ENCODE data around the gene ELAVL2.

DNA sequence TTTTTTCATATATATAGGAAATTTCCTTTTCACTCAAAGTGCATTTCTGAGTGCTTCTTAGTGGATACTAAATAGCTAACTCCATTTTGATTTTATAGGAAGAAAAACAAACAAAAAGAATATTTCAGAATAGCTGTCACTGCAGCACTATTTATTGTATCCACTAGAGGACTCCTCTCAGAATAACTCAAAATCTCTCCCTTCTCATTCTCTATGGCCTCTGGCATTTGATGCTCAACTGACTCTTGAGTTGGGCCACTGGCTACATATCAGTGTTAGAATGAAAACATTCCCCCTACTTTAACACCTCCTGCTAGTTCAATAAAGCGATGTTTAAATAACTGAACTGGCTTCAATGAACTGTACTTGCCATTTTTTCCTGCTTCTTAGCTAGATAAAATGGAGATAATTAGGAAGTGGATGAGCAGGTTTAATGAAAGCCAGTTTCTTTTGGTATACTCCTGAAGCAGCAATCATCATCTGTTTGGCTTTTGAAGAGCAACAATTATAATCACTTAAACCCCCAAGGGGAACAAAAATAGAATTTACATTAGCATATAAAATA lies 16.6 kb upstream of the ELAVL2 start:
- TF ChIP-seq, protein P1, sequence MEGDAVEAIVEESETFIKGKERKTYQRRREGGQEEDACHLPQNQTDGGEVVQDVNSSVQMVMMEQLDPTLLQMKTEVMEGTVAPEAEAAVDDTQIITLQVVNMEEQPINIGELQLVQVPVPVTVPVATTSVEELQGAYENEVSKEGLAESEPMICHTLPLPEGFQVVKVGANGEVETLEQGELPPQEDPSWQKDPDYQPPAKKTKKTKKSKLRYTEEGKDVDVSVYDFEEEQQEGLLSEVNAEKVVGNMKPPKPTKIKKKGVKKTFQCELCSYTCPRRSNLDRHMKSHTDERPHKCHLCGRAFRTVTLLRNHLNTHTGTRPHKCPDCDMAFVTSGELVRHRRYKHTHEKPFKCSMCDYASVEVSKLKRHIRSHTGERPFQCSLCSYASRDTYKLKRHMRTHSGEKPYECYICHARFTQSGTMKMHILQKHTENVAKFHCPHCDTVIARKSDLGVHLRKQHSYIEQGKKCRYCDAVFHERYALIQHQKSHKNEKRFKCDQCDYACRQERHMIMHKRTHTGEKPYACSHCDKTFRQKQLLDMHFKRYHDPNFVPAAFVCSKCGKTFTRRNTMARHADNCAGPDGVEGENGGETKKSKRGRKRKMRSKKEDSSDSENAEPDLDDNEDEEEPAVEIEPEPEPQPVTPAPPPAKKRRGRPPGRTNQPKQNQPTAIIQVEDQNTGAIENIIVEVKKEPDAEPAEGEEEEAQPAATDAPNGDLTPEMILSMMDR (IDR thresholded peaks at IDR 0.05) = no peak
- TF ChIP-seq POLR2A (IDR thresholded peaks at IDR 0.05) = no peak
